HG03135 (cell line): ENCODE measurements around the gene ZNF672.
"Not testable (repeated sequence)": the region's sequence is repeated elsewhere in the genome, so short reads cannot be mapped to it uniquely, and the experiment has no call there.

Experiments
- ATAC-seq: cut with Tn5 transposase; IDR thresholded peaks from one replicate; pipeline ENCODE4 v1.9.1; 2021; ENCODE audit warnings: mild to moderate bottlenecking, moderate library complexity; ENCODE audit not compliant: unreplicated experiment

Gene ZNF672

DNA sequence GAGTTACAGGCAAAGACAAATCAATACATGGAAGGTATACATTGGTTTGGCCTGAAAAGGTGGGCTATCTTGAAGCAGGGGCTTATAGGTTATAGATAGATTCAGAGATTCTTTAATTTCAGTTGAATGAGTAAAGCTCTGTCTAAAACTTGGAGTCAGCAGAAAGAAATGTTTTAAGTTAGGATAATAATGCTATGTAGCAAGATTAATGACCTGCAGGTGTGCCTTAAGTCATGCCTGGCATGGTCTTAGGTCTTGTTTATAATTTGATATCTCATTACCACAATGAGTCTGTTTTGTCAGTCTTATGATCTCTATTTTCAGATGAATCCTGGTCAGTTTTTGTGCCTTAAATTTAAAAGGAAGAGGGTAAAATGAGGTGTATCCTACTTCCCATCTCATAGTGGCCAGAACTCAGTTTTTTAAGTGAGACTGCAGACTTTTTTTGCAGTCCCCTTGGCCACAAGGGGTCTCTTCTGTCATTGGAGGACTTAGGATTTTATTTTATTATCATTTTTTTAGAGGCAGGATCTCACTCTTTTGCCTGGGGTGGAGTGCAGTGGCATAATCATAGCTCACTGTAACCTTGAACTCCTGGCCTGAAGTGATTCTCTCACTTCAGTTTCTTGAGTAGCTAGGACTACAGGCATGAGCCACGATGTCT lies 46.7 kb downstream of the ZNF672 start:
- ATAC-seq: no peak

GRCh38 chr1:248885646-248886045 lies 47.6 kb downstream of the ZNF672 start:
- no peak for ATAC-seq

- no peak for ATAC-seq
These were observed 48.3 kb downstream of the ZNF672 start for GRCh38 chr1:248886237-248886895.

GRCh38 chr1:248889914-248890243 lies 51.9 kb downstream of the ZNF672 start:
- ATAC-seq: not testable (repeated sequence)

GRCh38 chr1:248890549-248891498 lies 52.8 kb downstream of the ZNF672 start:
- no peak for ATAC-seq

GRCh38 chr1:248891758-248892157 lies 53.7 kb downstream of the ZNF672 start:
- ATAC-seq: no peak

- ATAC-seq: no peak
These were observed 54.6 kb downstream of the ZNF672 start for GRCh38 chr1:248892590-248892989.

DNA sequence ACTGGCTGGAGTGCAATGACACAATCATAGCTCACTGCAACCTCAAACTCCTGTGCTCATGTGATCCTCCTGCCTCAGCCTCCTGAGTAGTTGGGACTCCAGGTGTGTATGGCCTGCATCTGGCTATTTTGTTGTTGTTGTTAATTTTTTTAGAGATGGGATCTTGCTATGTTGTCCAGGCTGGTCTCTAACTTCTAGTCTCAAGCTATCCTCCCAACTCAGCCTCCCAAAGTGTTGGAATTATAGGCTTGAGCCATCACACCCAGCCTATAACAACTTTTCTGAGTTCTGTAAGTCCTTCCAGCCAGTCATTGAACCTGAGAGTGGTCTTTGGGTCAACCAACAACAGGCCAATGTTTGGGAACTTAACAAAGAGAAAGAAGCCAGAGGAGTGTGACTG lies 56.8 kb downstream of the ZNF672 start:
- no peak for ATAC-seq

GRCh38 chr1:248897412-248898337 lies 59.7 kb downstream of the ZNF672 start:
- ATAC-seq: no peak
